CD4-positive, alpha-beta T cell treated with Interleukin-17A for 1 hour (primary cell): ENCODE results near the gene KCNJ11.
"Not testable (repeated sequence)": the region's sequence is repeated elsewhere in the genome, so short reads cannot be mapped to it uniquely, and the experiment has no call there.

Experiments
- DNase-seq: peaks from one replicate; pipeline ENCODE4 v3.0.0-alpha.2; 2020

The KCNJ11 gene

GRCh38 chr11:17388609-17389210 is at the start of gene KCNJ11:
KCNJ11 (minus strand) TSS chr11:17388659; CDS start chr11:17388091, 568 bp downstream.
- no peak for DNase-seq

GRCh38 chr11:17437366-17437765 is 48.9 kb upstream of the KCNJ11 start:
- DNase-seq = no peak

GRCh38 chr11:17434108-17434507 is 45.6 kb upstream of the KCNJ11 start:
- no peak for DNase-seq

GRCh38 chr11:17432002-17432401 is 43.5 kb upstream of the KCNJ11 start:
- no peak for DNase-seq

- no peak for DNase-seq
Measured at GRCh38 chr11:17431139-17431538, 42.7 kb upstream of the KCNJ11 start.

- DNase-seq = no peak
Measured at GRCh38 chr11:17430616-17431015, 42.2 kb upstream of the KCNJ11 start.

- DNase-seq = no peak
Measured at GRCh38 chr11:17428925-17429324, 40.5 kb upstream of the KCNJ11 start.

- DNase-seq = no peak
Measured at GRCh38 chr11:17428261-17428660, 39.8 kb upstream of the KCNJ11 start.

GRCh38 chr11:17426233-17426632 is 37.8 kb upstream of the KCNJ11 start:
- not testable (repeated sequence) for DNase-seq

GRCh38 chr11:17423533-17424310 is 35.3 kb upstream of the KCNJ11 start:
- no peak for DNase-seq

- DNase-seq = no peak
Measured at GRCh38 chr11:17421781-17422180, 33.3 kb upstream of the KCNJ11 start.

- no peak for DNase-seq
Measured at GRCh38 chr11:17418444-17419081, 30.1 kb upstream of the KCNJ11 start.

GRCh38 chr11:17416492-17416891 is 28.0 kb upstream of the KCNJ11 start:
- no peak for DNase-seq

GRCh38 chr11:17415523-17416104 is 27.2 kb upstream of the KCNJ11 start:
- DNase-seq = no peak

GRCh38 chr11:17414992-17415391 is 26.5 kb upstream of the KCNJ11 start:
- DNase-seq = no peak

GRCh38 chr11:17414317-17414737 is 25.9 kb upstream of the KCNJ11 start:
- no peak for DNase-seq

GRCh38 chr11:17413414-17414316 is 25.2 kb upstream of the KCNJ11 start:
- DNase-seq = no peak

GRCh38 chr11:17412488-17413180 is 24.2 kb upstream of the KCNJ11 start:
- DNase-seq = no peak

GRCh38 chr11:17411418-17411817 is 23.0 kb upstream of the KCNJ11 start:
- no peak for DNase-seq

GRCh38 chr11:17410606-17411379 is 22.3 kb upstream of the KCNJ11 start:
- DNase-seq = no peak

GRCh38 chr11:17408641-17409040 is 20.2 kb upstream of the KCNJ11 start:
- DNase-seq = no peak
